ENCODE results near the gene CPVL.

DNA sequence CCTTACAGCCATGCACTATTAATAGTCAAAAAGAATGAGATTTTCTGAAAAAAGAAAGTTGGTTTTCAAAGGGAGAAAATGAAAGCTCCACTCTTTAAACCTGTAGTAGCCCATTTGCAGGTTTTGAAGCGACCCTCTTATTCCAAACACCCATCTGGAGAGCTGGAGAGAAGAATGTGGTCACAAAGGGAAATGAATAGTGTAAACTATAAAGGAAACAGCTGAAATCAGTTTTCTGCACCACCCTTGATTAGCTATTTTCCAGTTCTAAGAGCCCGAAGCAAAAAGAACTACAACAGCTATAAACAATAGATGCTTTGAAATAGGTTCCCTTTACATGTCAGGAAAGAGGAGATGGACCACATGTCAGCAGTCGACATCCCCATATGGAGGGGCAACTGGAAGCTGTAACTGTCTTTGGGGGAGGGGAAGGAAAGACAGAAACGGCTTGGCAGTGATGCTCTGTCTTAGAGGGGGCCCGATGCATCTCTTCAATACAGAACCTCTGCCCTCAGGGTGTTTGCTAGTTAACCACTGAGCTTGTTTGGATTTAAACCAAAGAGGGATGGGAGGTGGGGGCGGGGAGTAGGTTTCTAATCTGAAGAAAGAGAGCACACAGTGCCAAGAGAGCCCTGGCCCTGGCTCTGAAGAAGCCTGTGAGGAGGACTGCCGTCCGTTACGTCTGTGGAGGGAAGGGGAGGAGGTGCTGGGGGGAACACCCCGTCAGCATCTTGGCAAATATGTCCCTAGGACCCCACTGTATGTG, 55.3 kb downstream of the CPVL start:
- TF ChIP-seq POLR2AphosphoS5 (IDR thresholded peaks at IDR 0.05; ENCODE audit: low read depth, low read length) (no peak), CTCF (IDR thresholded peaks at IDR 0.05) (no peak)

Data from Panc1 (cell line).